ENCODE data around the gene MORN4. TPM values are rescaled to one million over a fixed set of nuclear protein-coding genes. Genes with fewer than 3 reads are reported as not detected.
A peak's percentile ranks its signal among the peaks of the same experiment; 100 is the strongest.

The MORN4 gene
- total RNA-seq, 6 experiments from 2014 or later = 0.69 to 3.9 (median 1.6) TPM

- TF ChIP-seq POLR2A (IDR thresholded peaks at IDR 0.05) (no peak), CTCF (IDR thresholded peaks at IDR 0.05) (no peak)
- peak in 1 of 3 donors; percentile 43 for DNase-seq
- Histone ChIP-seq H3K4me3 (no peak overlapping the region), H3K9me3 (no peaks in the 10 kb centered on the region), H3K27ac (no peak overlapping the region), H3K4me1 (no peaks in the 10 kb centered on the region), H3K27me3 (no peaks in the 10 kb centered on the region), H3K36me3 (peaks cover 0 to 47% (median under 1%) of the 10 kb centered on the region in 4 donors)
- intact Hi-C loops (cut with DNase I) = no loop called here
- no peak for ATAC-seq
- WGBS (ENCODE audit: insufficient coverage, low coverage, low lambda C conversion rate, missing lambda C conversion rate) = 92% methylated on average over 3 of the region's 5 CpGs
These were observed 26.1 kb downstream of the MORN4 start for GRCh38 chr10:97607095-97607636.

- Histone ChIP-seq H3K27ac (no peak overlapping the region), H3K36me3 (peaks cover 0 to 55% (median 0%) of the 10 kb centered on the region in 4 donors), H3K27me3 (no peaks in the 10 kb centered on the region), H3K4me3 (no peak overlapping the region), H3K4me1 (peaks cover 0 to 16% (median under 1%) of the 10 kb centered on the region in 4 donors), H3K9me3 (no peaks in the 10 kb centered on the region)
- WGBS (ENCODE audit: insufficient coverage, low coverage, low lambda C conversion rate, missing lambda C conversion rate) = 79% methylated on average over 8 of the region's 21 CpGs
- intact Hi-C loops (cut with DNase I) = no loop called here
- DNase-seq (peak in 1 of 3 donors; percentile 44), ATAC-seq (no peak)
- TF ChIP-seq CTCF (IDR thresholded peaks at IDR 0.05) = no peak
These were observed 31.8 kb downstream of the MORN4 start for GRCh38 chr10:97601268-97602215.

- H3K27ac ChIP-seq = no peak overlapping the region
- ATAC-seq (no peak), DNase-seq (no peak)
- H3K4me3 ChIP-seq = no peak overlapping the region
- intact Hi-C loops (cut with DNase I) = no loop called here
- H3K9me3 ChIP-seq = no peaks in the 10 kb centered on the region
- no peak for TF ChIP-seq CTCF (IDR thresholded peaks at IDR 0.05)
- no peak for TF ChIP-seq POLR2A (IDR thresholded peaks at IDR 0.05)
- peaks cover 0 to 51% (median 0%) of the 10 kb centered on the region in 4 donors for H3K36me3 ChIP-seq
- 86% methylated on average over 1 of the region's 1 CpG for WGBS (ENCODE audit: insufficient coverage, low coverage, low lambda C conversion rate, missing lambda C conversion rate)
- H3K27me3 ChIP-seq = no peaks in the 10 kb centered on the region
- H3K4me1 ChIP-seq = peaks cover 0 to 25% (median 3%) of the 10 kb centered on the region in 4 donors
These were observed 32.7 kb downstream of the MORN4 start for GRCh38 chr10:97600616-97601015.

- DNase-seq (no peak), ATAC-seq (no peak)
- H3K9me3 ChIP-seq = no peaks in the 10 kb centered on the region
- H3K36me3 ChIP-seq = peaks cover 0 to 43% (median 0%) of the 10 kb centered on the region in 4 donors
- TF ChIP-seq POLR2A (IDR thresholded peaks at IDR 0.05) (no peak), CTCF (IDR thresholded peaks at IDR 0.05) (no peak)
- H3K4me1 ChIP-seq = peaks cover 0 to 31% (median 3%) of the 10 kb centered on the region in 4 donors
- WGBS (ENCODE audit: insufficient coverage, low coverage, low lambda C conversion rate, missing lambda C conversion rate) = 93% methylated on average over 3 of the region's 6 CpGs
- intact Hi-C loops (cut with DNase I) = no loop called here
- H3K4me3 ChIP-seq = no peak overlapping the region
- no peaks in the 10 kb centered on the region for H3K27me3 ChIP-seq
- H3K27ac ChIP-seq = no peak overlapping the region
These were observed 34.1 kb downstream of the MORN4 start for GRCh38 chr10:97599272-97599619.
